ENCODE measurements around the gene KSR2.

The KSR2 gene

GRCh38 chr12:117622087-117622486, 346.7 kb downstream of the KSR2 start:
- no peak overlapping the region for H3K4me3 ChIP-seq (ENCODE audit: low read length)
- no peak for DNase-seq (ENCODE audit: low read depth, low spot score)

GRCh38 chr12:117607778-117608177, 361.0 kb downstream of the KSR2 start:
- no peak for DNase-seq (ENCODE audit: low read depth, low spot score)

GRCh38 chr12:117606945-117607344, 361.8 kb downstream of the KSR2 start:
- no peak for DNase-seq (ENCODE audit: low read depth, low spot score)
- H3K4me3 ChIP-seq (ENCODE audit: low read length): no peak overlapping the region

More at GRCh38 chr12:117607778-117608177, 361.0 kb downstream of the KSR2 start:
- H3K4me3 ChIP-seq (ENCODE audit: low read length): no peak overlapping the region

GRCh38 chr12:117606024-117606423, 362.8 kb downstream of the KSR2 start:
- H3K4me3 ChIP-seq (ENCODE audit: low read length): no peak overlapping the region
- DNase-seq (ENCODE audit: low read depth, low spot score): no peak

GRCh38 chr12:117603316-117604113, 365.3 kb downstream of the KSR2 start:
- no peak for DNase-seq (ENCODE audit: low read depth, low spot score)
- no peak overlapping the region for H3K4me3 ChIP-seq (ENCODE audit: low read length)

GRCh38 chr12:117599849-117600248, 368.9 kb downstream of the KSR2 start:
- no peak overlapping the region for H3K4me3 ChIP-seq (ENCODE audit: low read length)
- no peak for DNase-seq (ENCODE audit: low read depth, low spot score)

GRCh38 chr12:117596968-117597367, 371.8 kb downstream of the KSR2 start:
- DNase-seq (ENCODE audit: low read depth, low spot score): no peak
- no peak overlapping the region for H3K4me3 ChIP-seq (ENCODE audit: low read length)

GRCh38 chr12:117595751-117596150, 373.0 kb downstream of the KSR2 start:
- DNase-seq (ENCODE audit: low read depth, low spot score): no peak

GRCh38 chr12:117594481-117594880, 374.3 kb downstream of the KSR2 start:
- no peak overlapping the region for H3K4me3 ChIP-seq (ENCODE audit: low read length)
- DNase-seq (ENCODE audit: low read depth, low spot score): no peak

More at GRCh38 chr12:117595751-117596150, 373.0 kb downstream of the KSR2 start:
- H3K4me3 ChIP-seq (ENCODE audit: low read length): no peak overlapping the region

- no peak for DNase-seq (ENCODE audit: low read depth, low spot score)
These were observed 374.9 kb downstream of the KSR2 start for GRCh38 chr12:117593815-117594400.

GRCh38 chr12:117592588-117593305, 376.0 kb downstream of the KSR2 start:
- DNase-seq (ENCODE audit: low read depth, low spot score): no peak
- H3K4me3 ChIP-seq (ENCODE audit: low read length): no peak overlapping the region

More at GRCh38 chr12:117593815-117594400, 374.9 kb downstream of the KSR2 start:
- H3K4me3 ChIP-seq (ENCODE audit: low read length): no peak overlapping the region

GRCh38 chr12:117590999-117591398, 377.8 kb downstream of the KSR2 start:
- no peak for DNase-seq (ENCODE audit: low read depth, low spot score)

GRCh38 chr12:117590386-117590785, 378.4 kb downstream of the KSR2 start:
- H3K4me3 ChIP-seq (ENCODE audit: low read length): no peak overlapping the region
- no peak for DNase-seq (ENCODE audit: low read depth, low spot score)

More at GRCh38 chr12:117590999-117591398, 377.8 kb downstream of the KSR2 start:
- no peak overlapping the region for H3K4me3 ChIP-seq (ENCODE audit: low read length)

GRCh38 chr12:117589021-117589420, 379.8 kb downstream of the KSR2 start:
- DNase-seq (ENCODE audit: low read depth, low spot score): no peak

GRCh38 chr12:117587631-117588287, 381.0 kb downstream of the KSR2 start:
- H3K4me3 ChIP-seq (ENCODE audit: low read length): no peak overlapping the region
- peak; percentile 35 for DNase-seq (ENCODE audit: low read depth, low spot score)

More at GRCh38 chr12:117589021-117589420, 379.8 kb downstream of the KSR2 start:
- H3K4me3 ChIP-seq (ENCODE audit: low read length): no peak overlapping the region

GRCh38 chr12:117583677-117584225, 385.0 kb downstream of the KSR2 start:
- no peak overlapping the region for H3K4me3 ChIP-seq (ENCODE audit: low read length)
- no peak for DNase-seq (ENCODE audit: low read depth, low spot score)

GRCh38 chr12:117583092-117583491, 385.7 kb downstream of the KSR2 start:
- DNase-seq (ENCODE audit: low read depth, low spot score): no peak
- H3K4me3 ChIP-seq (ENCODE audit: low read length): no peak overlapping the region

- no peak for DNase-seq (ENCODE audit: low read depth, low spot score)
- no peak overlapping the region for H3K4me3 ChIP-seq (ENCODE audit: low read length)
These were observed 386.5 kb downstream of the KSR2 start for GRCh38 chr12:117582135-117582784.

- no peak overlapping the region for H3K4me3 ChIP-seq (ENCODE audit: low read length)
- peak; percentile 17 for DNase-seq (ENCODE audit: low read depth, low spot score)
These were observed 388.1 kb downstream of the KSR2 start for GRCh38 chr12:117580718-117581062.

Data from Jurkat, Clone E6-1 (cell line).